Kidney (tissue), 14 donors: ENCODE measurements around the gene NCLN. TPM values are rescaled to one million over a fixed set of nuclear protein-coding genes. Genes with fewer than 3 reads are reported as not detected.

Experiments used
- DNase-seq, 5 donors: peaks; one replicate each; pipeline ENCODE4 v3.0.0-alpha.2; 2013 to 2020
- FAIRE-seq: peaks from 2 replicates; lab custom pipeline; 2012; peaks lifted over from hg19 to GRCh38; lab: Jason Lieb, UNC
- H3K27ac ChIP-seq, 2 donors: one replicate each; pipeline ENCODE4 v1.7.0; 2013; ENCODE audit warnings: low read depth in 2 of 2, low read length in 2 of 2, inconsistent platforms in 1 of 2
- H3K27me3 ChIP-seq: one replicate; pipeline ENCODE4 v1.7.1; 2013; ENCODE audit warnings: low read length, inconsistent platforms; ENCODE audit not compliant: control insufficient read depth, insufficient read depth
- H3K36me3 ChIP-seq, 3 donors: one replicate each; pipeline versions ENCODE4 v1.7.0 to v1.7.1; 2013; ENCODE audit warnings: low read length in 3 of 3, control low read depth in 1 of 3, inconsistent platforms in 1 of 3; ENCODE audit not compliant: insufficient read depth in 3 of 3, control insufficient read depth in 2 of 3
- H3K4me1 ChIP-seq, 3 donors: one replicate each; pipeline versions ENCODE4 v1.7.0 to v1.7.1; 2013; ENCODE audit warnings: low read length in 3 of 3, inconsistent platforms in 1 of 3, low read depth in 1 of 3; ENCODE audit not compliant: control insufficient read depth in 2 of 3, insufficient read depth in 2 of 3
- H3K4me3 ChIP-seq, 3 donors: one replicate each; pipeline versions ENCODE4 v1.7.0 to v1.8.1; 2013; ENCODE audit warnings: low read length in 3 of 3, control low read depth in 1 of 3, inconsistent platforms in 1 of 3
- H3K9ac ChIP-seq, 3 donors: one replicate each; pipeline versions ENCODE4 v1.7.0 to v1.7.1; 2013; ENCODE audit warnings: low read length in 3 of 3, control low read depth in 1 of 3, inconsistent platforms in 1 of 3
- H3K9me3 ChIP-seq, 3 donors: one replicate each; pipeline versions ENCODE4 v1.7.0 to v1.7.1; 2013; ENCODE audit warnings: low read length in 3 of 3, control low read depth in 1 of 3, inconsistent platforms in 1 of 3; ENCODE audit not compliant: control insufficient read depth in 2 of 3, insufficient read depth in 1 of 3
- CTCF ChIP-seq: IDR thresholded peaks from 3 replicates; pipeline ENCODE4 v1.5.1; 2012; ENCODE audit warnings: mild to moderate bottlenecking, moderate library complexity, borderline replicate concordance; ENCODE audit not compliant: insufficient read depth; ENCODE audit errors: extremely low read depth
- intact Hi-C: fragments of 100-400 bp; cut with DNase I; formaldehyde crosslinking; loops from one replicate; pipeline ENCODE4 v1.11.1; 2022
- polyA plus RNA-seq: library from polyadenylated mRNA; stranded (reverse); fragments of 350-450 nt; fragmentation: Illumina TruSeq; extraction: RNeasy Lipid Tissue Mini Kit (QIAGEN cat#74804); gene quantifications from one replicate; pipeline ENCODE4 v1.2.3, GENCODE V29; 2014; ENCODE audit warnings: low read depth, low replicate concordance; ENCODE audit not compliant: insufficient read depth
- total RNA-seq: library from RNA; stranded (reverse); fragmentation: NEBNext Ultra II Directional; extraction: Animal tissue kit (Norgen Biotek cat#: 25700); gene quantifications from one replicate; pipeline ENCODE4 v1.2.1, GENCODE V29; 2021
- donor health status: control.
- donor health status: control.
- donor health status: control.
- donor health status: control.
- donor health status: control.
- donor health status: DM: yes; HTN: yes; CAD: no.
- donor health status: Normal renal cell carcinoma (clear cell type).

NCLN gene
- total and polyA plus RNA-seq, 2 donors from 2014 or later, result 43.3 to 63.2 TPM

DNA sequence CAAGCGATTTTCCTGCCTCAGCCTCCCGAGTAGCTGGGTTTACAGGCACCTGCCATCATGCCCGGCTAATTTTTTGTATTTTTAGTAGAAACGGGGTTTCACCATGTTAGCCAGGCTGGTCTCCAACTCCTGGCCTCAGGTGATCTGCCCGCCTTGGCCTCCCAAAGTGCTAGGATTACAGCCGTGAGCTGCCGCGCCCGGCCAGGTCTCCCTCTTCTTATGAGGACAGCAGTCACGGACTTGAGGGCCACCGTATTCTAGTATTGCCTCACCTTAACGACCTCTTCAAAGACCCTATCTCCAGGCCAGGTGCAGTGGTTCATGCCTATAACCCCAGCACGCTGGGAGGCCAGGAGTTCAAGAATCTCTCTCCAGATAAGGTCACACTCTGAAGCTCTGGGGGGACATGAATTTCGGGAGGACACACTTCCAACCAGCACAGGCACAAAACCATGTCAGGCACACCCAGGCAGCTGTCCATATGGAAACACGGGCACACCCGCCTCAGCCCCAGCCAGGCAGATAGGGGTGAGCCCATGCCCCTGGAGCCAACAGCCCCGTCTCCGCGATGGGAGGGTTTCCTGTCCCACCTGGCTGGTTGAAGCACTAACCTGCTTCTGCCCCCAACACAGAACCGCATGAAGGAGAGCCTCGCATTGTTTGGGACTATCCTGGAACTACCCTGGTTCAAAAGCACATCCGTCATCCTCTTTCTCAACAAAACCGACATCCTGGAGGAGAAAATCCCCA lies 28.5 kb upstream of the NCLN start:
- FAIRE-seq (no peak), DNase-seq (peak in 1 of 5 donors; percentile 46)
- Histone ChIP-seq H3K4me3 (no peak overlapping the region), H3K27ac (no peak overlapping the region), H3K9me3 (no peaks in the 10 kb centered on the region), H3K27me3 (no peaks in the 10 kb centered on the region), H3K36me3 (no peaks in the 10 kb centered on the region), H3K9ac (no peak overlapping the region), H3K4me1 (peaks cover 0 to 10% (median 0%) of the 10 kb centered on the region in 3 donors)
- intact Hi-C loops, result no loop called here
- TF ChIP-seq CTCF, result no peak

DNA sequence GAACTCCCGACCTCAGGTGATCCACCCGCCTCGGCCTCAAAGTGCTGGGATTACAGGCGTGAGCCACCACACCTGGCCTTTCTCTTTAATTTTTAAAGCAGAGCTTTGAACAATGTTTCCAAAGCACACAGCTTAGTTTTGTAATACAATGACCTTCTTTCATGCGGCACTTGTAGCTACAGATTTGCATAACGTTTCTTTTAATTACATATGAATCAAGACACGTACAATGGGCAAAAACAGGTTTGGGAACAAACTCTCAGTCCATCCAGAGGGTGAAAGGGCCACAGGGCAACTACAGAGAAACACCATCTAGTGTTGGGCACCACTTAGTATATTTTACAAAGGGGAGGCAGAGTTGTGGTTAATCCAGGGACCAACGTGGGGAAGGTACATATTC lies 26.2 kb upstream of the NCLN start:
- H3K36me3 ChIP-seq, result no peaks in the 10 kb centered on the region
- H3K9ac ChIP-seq, result no peak overlapping the region
- TF ChIP-seq CTCF, result no peak
- H3K9me3 ChIP-seq, result no peaks in the 10 kb centered on the region
- H3K27me3 ChIP-seq, result no peaks in the 10 kb centered on the region
- H3K4me3 ChIP-seq, result no peak overlapping the region
- intact Hi-C loops, result no loop called here
- no peak overlapping the region for H3K27ac ChIP-seq
- no peak for FAIRE-seq
- no peak for DNase-seq
- peaks cover 0 to 10% (median 0%) of the 10 kb centered on the region in 3 donors for H3K4me1 ChIP-seq

DNA sequence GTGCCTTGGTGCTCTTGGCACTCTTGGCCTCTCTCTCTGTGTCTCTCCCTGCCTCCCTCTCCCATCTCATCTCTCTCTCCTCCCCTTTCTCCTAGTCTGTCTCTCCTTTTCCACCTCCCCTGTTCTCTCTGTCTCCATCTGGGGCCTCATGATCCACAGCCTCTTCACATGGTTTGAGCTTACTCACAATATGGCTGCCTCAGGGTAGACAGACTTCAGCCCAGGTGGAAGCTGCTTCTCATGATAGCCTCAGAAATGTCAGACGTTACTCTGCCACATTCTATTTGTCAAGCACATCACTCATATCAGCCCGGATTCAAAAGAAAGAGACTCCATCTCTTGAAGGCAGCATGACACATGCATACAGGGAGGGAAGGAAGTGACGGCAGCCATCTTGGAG lies 25.5 kb upstream of the NCLN start:
- Histone ChIP-seq H3K9me3 (no peaks in the 10 kb centered on the region), H3K4me1 (peaks cover 0 to 9% (median 0%) of the 10 kb centered on the region in 3 donors), H3K27ac (no peak overlapping the region), H3K9ac (no peak overlapping the region), H3K4me3 (no peak overlapping the region), H3K27me3 (no peaks in the 10 kb centered on the region), H3K36me3 (no peaks in the 10 kb centered on the region)
- TF ChIP-seq CTCF, result no peak
- intact Hi-C loops, result no loop called here
- FAIRE-seq (no peak), DNase-seq (no peak)

GRCh38 chr19:3161453-3161852 lies 24.3 kb upstream of the NCLN start:
- TF ChIP-seq CTCF, result no peak
- Histone ChIP-seq H3K9me3 (no peaks in the 10 kb centered on the region), H3K27me3 (no peaks in the 10 kb centered on the region), H3K4me3 (no peak overlapping the region), H3K27ac (no peak overlapping the region), H3K4me1 (no peaks in the 10 kb centered on the region), H3K9ac (no peak overlapping the region), H3K36me3 (no peaks in the 10 kb centered on the region)
- DNase-seq (no peak), FAIRE-seq (no peak)
- intact Hi-C loops, result no loop called here
